LNCAP (cell line): ENCODE data around the gene ADAM33.
A peak's percentile ranks its signal among the peaks of the same experiment; 100 is the strongest.

Experiments
- CTCF ChIP-seq: fragments of 450-650 bp; IDR thresholded peaks from 2 replicates; pipeline ENCODE4 v1.5.1; 2017; ENCODE audit warnings: mild to moderate bottlenecking

The ADAM33 gene

GRCh38 chr20:3724356-3724755 is 42.5 kb upstream of the ADAM33 start:
- TF ChIP-seq CTCF, result no peak

GRCh38 chr20:3723284-3723683 is 41.5 kb upstream of the ADAM33 start:
- no peak for TF ChIP-seq CTCF

- TF ChIP-seq CTCF, result no peak
Measured at GRCh38 chr20:3721912-3722311, 40.1 kb upstream of the ADAM33 start.

- no peak for TF ChIP-seq CTCF
Measured at GRCh38 chr20:3720626-3721025, 38.8 kb upstream of the ADAM33 start.

GRCh38 chr20:3720068-3720467 is 38.3 kb upstream of the ADAM33 start:
- TF ChIP-seq CTCF, result no peak

GRCh38 chr20:3719046-3719445 is 37.2 kb upstream of the ADAM33 start:
- no peak for TF ChIP-seq CTCF

- TF ChIP-seq CTCF, result peak; percentile 57
Measured at GRCh38 chr20:3716195-3716834, 34.5 kb upstream of the ADAM33 start.

- TF ChIP-seq CTCF, result no peak
Measured at GRCh38 chr20:3714092-3714491, 32.3 kb upstream of the ADAM33 start.
